GM12801 (cell line): ENCODE measurements around the gene CETN3.

ENCODE experiments used
- CTCF ChIP-seq: IDR thresholded peaks from one replicate; pipeline ENCODE4 v1.5.1; 2011; ENCODE audit warnings: control low read depth; ENCODE audit not compliant: insufficient read length; ENCODE audit errors: extremely low read depth

The CETN3 gene

GRCh38 chr5:90398726-90399125, 10.8 kb downstream of the CETN3 start:
- no peak for TF ChIP-seq CTCF

GRCh38 chr5:90395005-90395404, 14.6 kb downstream of the CETN3 start:
- TF ChIP-seq CTCF, result no peak

GRCh38 chr5:90390928-90391327, 18.6 kb downstream of the CETN3 start:
- no peak for TF ChIP-seq CTCF

- no peak for TF ChIP-seq CTCF
Observed at GRCh38 chr5:90390326-90390725, 19.2 kb downstream of the CETN3 start.

- no peak for TF ChIP-seq CTCF
Observed at GRCh38 chr5:90387508-90387907, 22.0 kb downstream of the CETN3 start.

- TF ChIP-seq CTCF, result no peak
Observed at GRCh38 chr5:90386099-90386710, 23.4 kb downstream of the CETN3 start.

GRCh38 chr5:90384389-90384788, 25.2 kb downstream of the CETN3 start:
- no peak for TF ChIP-seq CTCF
